ENCODE results near the gene SLC45A2.

GRCh38 chr5:34016222-34016621 lies 31.7 kb upstream of the SLC45A2 start:
- no peak for TF ChIP-seq POLR2A (IDR thresholded peaks at IDR 0.05; ENCODE audit: extremely low read depth, insufficient read length)
- TF ChIP-seq CTCF (IDR thresholded peaks at IDR 0.05; ENCODE audit: low read depth, low read length), result no peak
- TF ChIP-seq MAX (IDR thresholded peaks at IDR 0.05; ENCODE audit: low read depth, low read length), result no peak

Data from NB4 (cell line).